ENCODE measurements around the gene KMT2B.

Gene KMT2B

DNA sequence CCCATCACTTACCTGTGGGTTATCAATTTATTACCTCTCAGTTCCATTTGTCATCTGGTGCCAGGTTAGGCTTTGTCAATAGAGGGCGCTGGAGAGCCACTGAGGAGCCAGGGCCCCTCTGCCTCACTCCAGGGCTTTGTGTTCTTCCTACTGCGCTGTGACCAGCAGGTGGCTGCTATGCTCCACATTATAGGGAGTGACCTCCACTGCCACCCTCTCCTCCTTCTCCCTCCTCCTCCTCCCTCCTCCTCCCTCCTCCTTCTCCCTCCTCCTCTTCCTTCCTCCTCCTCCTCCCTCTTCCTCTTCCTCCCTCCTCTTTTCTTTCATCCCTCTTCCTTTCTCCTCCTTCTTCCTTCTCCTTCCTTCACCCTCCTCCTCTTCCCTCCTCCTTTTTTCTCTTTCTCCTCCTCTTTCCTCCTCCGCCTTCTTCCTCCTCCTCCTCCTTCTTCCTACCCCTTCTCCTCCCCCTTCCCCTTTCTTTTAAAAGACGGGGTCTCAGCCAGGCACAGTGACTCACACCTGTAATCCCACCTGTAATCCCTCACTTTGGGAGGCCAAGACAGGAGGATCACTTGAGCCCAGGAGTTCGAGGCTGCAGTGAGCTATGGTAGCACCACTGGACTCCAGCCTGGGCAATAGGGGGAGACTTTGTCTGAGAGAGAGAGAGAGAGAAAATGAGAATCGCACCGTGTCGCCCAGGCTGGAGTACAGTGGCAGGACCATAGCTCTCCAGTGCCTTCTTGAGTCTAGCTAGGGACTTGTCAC is 23.8 kb upstream of the KMT2B start:
- no peaks in the 10 kb centered on the region for H3K4me1 ChIP-seq
- peak; percentile 80 to 93 for DNase-seq (ENCODE audit: low spot score in 2 of 2)
- no peaks in the 10 kb centered on the region for H3K36me3 ChIP-seq (replicated peaks)
- in situ Hi-C loops (cut with MboI; ENCODE audit: low sequenced_read_pairs): no loop called here
- H3K9me3 ChIP-seq: peaks cover 3% of the 10 kb centered on the region; the same call in 1 of the 2 replicates
- no peaks in the 10 kb centered on the region for H3K27me3 ChIP-seq (ENCODE audit: low read depth)
- no peak overlapping the region for H3K4me3 ChIP-seq

DNA sequence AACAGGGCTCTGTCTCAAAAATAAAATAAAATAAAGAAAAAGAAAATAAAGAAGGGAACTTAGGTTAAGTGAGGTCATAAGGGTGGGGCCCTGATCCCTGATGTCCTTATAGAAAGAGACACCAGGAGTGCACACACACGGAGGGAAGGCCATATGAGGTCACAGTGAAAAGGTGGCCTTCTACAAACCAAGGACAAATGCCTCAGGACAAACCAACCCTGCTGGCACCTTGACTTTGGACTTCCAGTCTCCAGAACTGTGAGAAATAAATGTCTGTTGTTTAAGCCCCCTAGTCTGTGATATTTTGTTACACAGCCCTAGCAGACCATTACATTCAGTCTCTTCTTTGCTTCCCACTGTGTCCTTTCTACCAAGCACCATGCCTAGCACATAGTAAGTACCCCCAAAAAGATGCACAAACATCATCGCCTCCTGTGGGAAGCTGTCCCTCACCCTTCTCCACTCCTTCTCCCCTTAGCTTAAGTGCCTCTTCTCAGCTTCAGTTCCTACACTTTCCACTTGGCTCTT is 21.8 kb upstream of the KMT2B start:
- Histone ChIP-seq H3K9me3 (peaks cover 3% of the 10 kb centered on the region; the same call in 1 of the 2 replicates), H3K27me3 (ENCODE audit: low read depth) (no peaks in the 10 kb centered on the region), H3K36me3 (replicated peaks) (no peaks in the 10 kb centered on the region), H3K4me3 (no peak overlapping the region), H3K4me1 (no peaks in the 10 kb centered on the region)
- no peak for DNase-seq (ENCODE audit: low spot score in 2 of 2)
- in situ Hi-C loops (cut with MboI; ENCODE audit: low sequenced_read_pairs): no loop called here

- H3K4me1 ChIP-seq: no peaks in the 10 kb centered on the region
- in situ Hi-C loops (cut with MboI; ENCODE audit: low sequenced_read_pairs): no loop called here
- no peaks in the 10 kb centered on the region for H3K36me3 ChIP-seq (replicated peaks)
- no peaks in the 10 kb centered on the region for H3K27me3 ChIP-seq (ENCODE audit: low read depth)
- no peak for DNase-seq (ENCODE audit: low spot score in 2 of 2)
- peaks cover 3% of the 10 kb centered on the region; the same call in 1 of the 2 replicates for H3K9me3 ChIP-seq
- no peak overlapping the region for H3K4me3 ChIP-seq
These were observed 21.0 kb upstream of the KMT2B start for GRCh38 chr19:35696835-35697234.

DNA sequence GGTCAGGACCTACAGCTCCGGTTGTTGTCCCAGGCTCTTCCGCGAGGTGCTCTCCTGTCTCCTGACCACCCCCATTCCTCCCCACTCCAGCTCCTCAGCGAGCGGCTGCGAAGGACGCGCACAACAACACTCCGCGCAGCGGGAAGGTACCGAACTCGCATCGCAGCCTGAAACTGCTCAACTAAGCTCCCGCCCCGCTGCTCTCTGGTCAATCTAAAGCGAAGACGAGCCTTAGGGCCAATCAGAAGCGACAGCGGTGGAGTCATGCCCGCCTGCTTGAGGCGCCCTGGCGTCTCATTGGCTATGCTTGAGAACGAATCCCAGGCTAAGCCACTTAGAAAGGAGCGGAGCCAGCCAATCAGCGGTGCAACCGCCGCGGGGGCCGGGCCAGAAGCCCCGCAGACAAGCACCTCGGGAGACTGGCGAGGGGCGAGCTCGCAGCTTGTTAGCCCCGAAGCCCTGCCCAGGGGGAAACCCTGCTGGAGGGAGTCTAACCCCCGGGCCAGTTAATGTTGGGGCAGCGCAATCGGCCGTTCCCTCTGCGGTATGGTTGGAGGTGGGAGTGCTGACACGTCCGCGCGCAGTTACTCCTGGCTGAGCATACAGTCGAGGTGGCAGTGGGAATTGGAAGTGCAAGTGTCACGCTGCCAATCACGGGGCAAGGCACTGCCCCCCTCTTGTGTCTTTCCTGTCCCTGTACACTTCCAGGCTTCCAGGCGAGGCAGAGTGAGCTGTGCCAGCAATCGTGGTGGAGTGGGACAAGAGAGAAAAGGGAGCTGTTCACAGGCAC is 15.4 kb upstream of the KMT2B start:
- H3K9me3 ChIP-seq: no peaks in the 10 kb centered on the region
- no peaks in the 10 kb centered on the region for H3K4me1 ChIP-seq
- peak; percentile 96 to 97 for DNase-seq (ENCODE audit: low spot score in 2 of 2)
- H3K4me3 ChIP-seq: peak overlapping the region; percentile 46
- in situ Hi-C loops (cut with MboI; ENCODE audit: low sequenced_read_pairs): no loop called here
- H3K36me3 ChIP-seq (replicated peaks): no peaks in the 10 kb centered on the region
- no peaks in the 10 kb centered on the region for H3K27me3 ChIP-seq (ENCODE audit: low read depth)

- Histone ChIP-seq H3K4me3 (no peak overlapping the region), H3K36me3 (replicated peaks) (no peaks in the 10 kb centered on the region), H3K9me3 (no peaks in the 10 kb centered on the region), H3K4me1 (no peaks in the 10 kb centered on the region), H3K27me3 (ENCODE audit: low read depth) (no peaks in the 10 kb centered on the region)
- in situ Hi-C loops (cut with MboI; ENCODE audit: low sequenced_read_pairs): no loop called here
- no peak for DNase-seq (ENCODE audit: low spot score in 2 of 2)
These were observed 14.5 kb upstream of the KMT2B start for GRCh38 chr19:35703343-35703742.

- no peak for DNase-seq (ENCODE audit: low spot score in 2 of 2)
- Histone ChIP-seq H3K9me3 (no peaks in the 10 kb centered on the region), H3K27me3 (ENCODE audit: low read depth) (no peaks in the 10 kb centered on the region), H3K4me1 (no peaks in the 10 kb centered on the region), H3K36me3 (replicated peaks) (no peaks in the 10 kb centered on the region), H3K4me3 (no peak within 1 kb of the TSS)
- in situ Hi-C loops (cut with MboI; ENCODE audit: low sequenced_read_pairs): no loop called here
These were observed 13.6 kb upstream of the KMT2B start, which contains the start of gene ZBTB32 for GRCh38 chr19:35704218-35704617. TSS of gene ZBTB32 (plus strand) at chr19:35704558. CDS start at chr19:35714627, 10,069 bp downstream.

DNA sequence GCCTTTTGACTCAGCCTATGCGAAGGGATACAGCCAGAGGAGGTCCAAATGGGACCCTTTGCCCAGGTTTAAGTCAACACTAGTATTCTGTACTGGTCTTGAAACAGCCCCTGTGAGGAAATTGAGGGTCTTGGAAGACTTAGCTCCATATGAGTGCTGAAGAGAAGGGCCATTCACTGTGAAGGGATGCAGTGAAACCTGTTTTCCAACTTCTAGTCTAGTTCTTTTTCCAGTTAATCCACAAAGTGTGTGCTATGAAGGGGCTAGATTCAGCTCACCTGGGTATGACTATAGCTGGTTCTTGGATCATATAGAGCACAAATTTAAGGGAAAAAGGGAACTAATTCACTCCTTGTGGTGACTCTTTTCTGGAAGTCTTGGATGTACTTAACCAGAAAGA is 9.4 kb upstream of the KMT2B start:
- no peak for DNase-seq (ENCODE audit: low spot score in 2 of 2)
- H3K36me3 ChIP-seq (replicated peaks): no peaks in the 10 kb centered on the region
- in situ Hi-C loops (cut with MboI; ENCODE audit: low sequenced_read_pairs): no loop called here
- no peaks in the 10 kb centered on the region for H3K27me3 ChIP-seq (ENCODE audit: low read depth)
- no peaks in the 10 kb centered on the region for H3K4me1 ChIP-seq
- no peaks in the 10 kb centered on the region for H3K9me3 ChIP-seq
- H3K4me3 ChIP-seq: no peak overlapping the region

DNA sequence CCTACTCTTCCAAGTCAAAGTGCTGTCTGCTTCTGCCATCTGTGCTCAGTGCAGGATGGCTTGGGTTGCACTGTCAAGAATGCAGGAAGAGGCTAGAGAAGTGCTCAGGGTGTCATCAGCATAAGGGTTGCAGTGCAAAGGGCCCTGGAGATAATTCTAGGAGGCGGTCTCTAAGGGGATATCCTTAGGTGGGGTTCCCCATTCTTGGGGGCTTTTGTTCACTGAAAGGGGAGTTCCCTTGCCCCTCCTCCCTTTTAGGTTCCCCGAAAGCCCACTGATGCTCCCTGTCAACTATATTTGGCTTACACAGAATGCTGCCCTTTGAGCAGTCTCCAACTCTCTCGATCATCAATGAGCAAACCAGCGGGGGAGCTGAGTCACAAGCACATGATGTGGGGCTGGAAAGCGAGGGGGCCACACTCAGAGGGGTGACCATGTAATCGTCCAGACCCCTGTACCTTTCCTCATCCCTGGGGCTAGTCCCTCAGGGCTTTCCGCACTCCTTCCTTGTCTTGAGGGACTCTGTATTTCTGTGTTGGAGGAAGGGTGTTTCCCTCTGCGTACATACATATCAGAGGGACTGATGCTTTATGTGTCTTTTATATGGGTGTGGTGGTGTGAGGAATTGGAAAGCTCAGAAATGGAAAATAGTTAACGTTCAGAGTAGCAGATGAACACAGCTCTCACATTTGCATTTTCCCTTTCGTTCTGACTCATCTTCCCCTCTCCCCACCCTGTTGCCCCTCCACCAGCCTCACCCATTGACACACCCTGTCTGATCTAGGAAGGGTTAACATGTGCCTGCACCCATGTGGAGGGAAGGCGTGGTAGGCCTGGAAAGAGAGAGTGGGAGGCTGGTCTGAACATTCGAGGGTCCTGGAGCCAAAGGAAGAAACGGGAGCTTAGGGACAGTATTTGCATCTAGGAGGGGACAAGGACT is 6.7 kb upstream of the KMT2B start:
- H3K4me1 ChIP-seq: peaks cover 5% of the 10 kb centered on the region; the same call in 1 of the 2 replicates
- in situ Hi-C loops (cut with MboI; ENCODE audit: low sequenced_read_pairs): no loop called here
- H3K27me3 ChIP-seq (ENCODE audit: low read depth): no peaks in the 10 kb centered on the region
- H3K4me3 ChIP-seq: no peak overlapping the region
- no peaks in the 10 kb centered on the region for H3K36me3 ChIP-seq (replicated peaks)
- no peak for DNase-seq (ENCODE audit: low spot score in 2 of 2)
- no peaks in the 10 kb centered on the region for H3K9me3 ChIP-seq

- in situ Hi-C loops (cut with MboI; ENCODE audit: low sequenced_read_pairs): no loop called here
- H3K4me3 ChIP-seq: no peak overlapping the region
- DNase-seq (ENCODE audit: low spot score in 2 of 2): no peak
- peaks cover 9% of the 10 kb centered on the region for H3K4me1 ChIP-seq
- H3K27me3 ChIP-seq (ENCODE audit: low read depth): no peaks in the 10 kb centered on the region
- H3K36me3 ChIP-seq (replicated peaks): no peaks in the 10 kb centered on the region
- no peaks in the 10 kb centered on the region for H3K9me3 ChIP-seq
These were observed 5.0 kb upstream of the KMT2B start for GRCh38 chr19:35712567-35713505.

DNA sequence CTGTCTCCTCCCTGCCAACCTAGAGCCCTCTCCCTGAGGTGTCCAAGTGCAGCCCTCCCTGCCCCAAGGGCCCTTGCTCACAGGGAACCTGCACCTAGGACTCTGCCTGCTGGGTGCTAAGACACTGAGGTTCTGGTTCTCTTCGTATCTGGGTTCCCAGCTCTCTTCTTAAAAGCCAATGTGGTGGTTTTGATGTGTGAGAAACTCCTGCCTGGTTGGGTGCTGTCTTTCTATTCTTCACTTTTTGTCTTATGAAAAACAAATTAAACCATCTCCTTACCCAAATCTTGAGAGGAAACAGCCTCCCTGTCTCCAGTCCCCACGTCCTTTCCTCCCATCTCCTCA is 4.3 kb upstream of the KMT2B start:
- no peak for DNase-seq (ENCODE audit: low spot score in 2 of 2)
- Histone ChIP-seq H3K9me3 (no peaks in the 10 kb centered on the region), H3K36me3 (replicated peaks) (no peaks in the 10 kb centered on the region), H3K4me1 (peaks cover 9% of the 10 kb centered on the region), H3K27me3 (ENCODE audit: low read depth) (no peaks in the 10 kb centered on the region), H3K4me3 (no peak overlapping the region)
- in situ Hi-C loops (cut with MboI; ENCODE audit: low sequenced_read_pairs): no loop called here

DNA sequence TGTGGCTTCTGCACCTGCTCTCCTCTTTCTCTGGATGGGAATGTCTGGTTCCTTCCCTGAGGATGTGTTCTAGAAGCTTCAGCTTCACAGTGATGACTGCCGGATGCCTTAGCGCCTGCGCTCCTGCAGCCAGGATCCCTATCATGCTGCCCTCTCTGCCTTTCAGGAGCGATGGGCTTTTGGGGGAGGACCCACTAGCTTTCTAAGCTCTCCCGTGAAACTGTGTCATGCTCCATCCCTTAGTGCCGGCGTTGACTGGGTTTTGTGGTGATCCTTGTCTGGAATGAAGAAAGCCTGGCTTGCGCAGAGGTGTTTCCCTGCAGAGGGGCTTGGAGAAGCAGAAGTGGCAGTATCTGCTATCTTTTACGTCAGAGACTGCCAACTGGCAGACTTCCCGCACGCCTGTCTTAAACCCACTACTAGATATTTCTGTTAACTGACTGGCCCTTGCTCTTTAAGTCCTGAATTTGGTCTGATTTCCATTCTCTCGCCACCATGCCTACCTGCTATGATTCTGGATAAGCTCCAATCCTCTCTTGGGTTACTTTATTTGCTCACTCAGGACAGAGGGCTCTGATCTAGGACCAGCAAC is 3.8 kb upstream of the KMT2B start:
- H3K9me3 ChIP-seq: no peaks in the 10 kb centered on the region
- peaks cover 9% of the 10 kb centered on the region for H3K4me1 ChIP-seq
- H3K27me3 ChIP-seq (ENCODE audit: low read depth): no peaks in the 10 kb centered on the region

GRCh38 chr19:35714601-35715354 is 3.0 kb upstream of the KMT2B start:
- Histone ChIP-seq H3K27me3 (ENCODE audit: low read depth) (no peaks in the 10 kb centered on the region), H3K9me3 (no peaks in the 10 kb centered on the region), H3K36me3 (replicated peaks) (no peaks in the 10 kb centered on the region; the same call in 1 of the 2 replicates), H3K4me3 (no peak overlapping the region), H3K4me1 (peaks cover 9% of the 10 kb centered on the region)
- in situ Hi-C loops (cut with MboI; ENCODE audit: low sequenced_read_pairs): loop anchor here (5.0 kb wide), 1 partner anchor 167 kb away; the partner anchor contains the start of gene TMEM147
- no peak for DNase-seq (ENCODE audit: low spot score in 2 of 2)

More for the DNA sequence above, 3.8 kb upstream of the KMT2B start:
- Histone ChIP-seq H3K4me3 (no peak overlapping the region), H3K36me3 (replicated peaks) (no peaks in the 10 kb centered on the region)
- in situ Hi-C loops (cut with MboI; ENCODE audit: low sequenced_read_pairs): no loop called here
- no peak for DNase-seq (ENCODE audit: low spot score in 2 of 2)
